Measurements from ENCODE around the gene MTHFSD. TPM values are rescaled to one million over a fixed set of nuclear protein-coding genes. Genes with fewer than 3 reads are reported as not detected.

MTHFSD gene
- total and polyA plus RNA-seq, 10 of the 15 experiments (the other 5 are each of a cell fraction or from before 2014, with no cell fraction given) = 2.2 to 24.5 (median 18.1) TPM

DNA sequence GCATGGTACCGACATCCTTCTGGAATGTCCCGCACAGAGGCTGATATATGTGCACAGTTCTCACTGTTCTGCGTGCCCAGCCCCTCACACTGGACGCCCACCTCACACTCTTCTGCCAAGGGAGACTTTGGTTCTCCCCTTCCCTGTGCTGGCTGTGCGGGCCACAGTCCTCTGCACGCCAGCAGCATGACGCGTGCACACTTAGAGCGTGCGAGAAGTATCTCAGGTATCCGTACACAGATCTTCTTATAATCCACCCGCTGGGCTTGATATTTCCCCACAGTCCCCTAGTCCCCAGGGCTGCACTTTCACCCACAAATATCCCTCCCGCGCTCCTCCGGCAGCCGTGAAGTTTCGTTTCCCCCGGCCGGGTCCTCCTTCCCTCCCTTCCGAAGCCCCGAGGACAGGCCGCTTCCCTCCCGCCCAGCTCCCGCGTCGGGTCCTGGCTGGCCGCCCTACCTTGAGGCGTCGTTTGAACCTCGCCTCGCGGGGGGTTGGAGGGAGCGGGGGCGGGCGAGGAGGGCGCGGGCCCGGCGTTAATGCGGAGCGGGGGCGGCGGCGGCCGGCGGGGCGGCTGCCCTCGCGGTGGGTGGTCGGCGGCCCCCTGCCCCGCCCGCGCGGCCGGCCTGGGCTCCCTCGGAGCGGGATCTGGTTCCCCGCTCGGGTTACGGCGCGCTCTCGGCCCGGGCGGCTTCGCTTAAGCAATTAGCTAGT, 49.7 kb downstream of the MTHFSD start:
- no peak overlapping the region for H3K9ac ChIP-seq (ENCODE audit: control insufficient read depth, insufficient read depth, low read length)
- H3K4me3 ChIP-seq = no peak overlapping the region
- no TSS peak for BruUV-seq (replicated peaks)
- RAD21 ChIA-PET (ENCODE audit: unreplicated experiment) = no interaction called here
- FAIRE-seq (no peak), ATAC-seq (no peak), DNase-seq (ENCODE audit: low read depth, low spot score) (no peak)
- no peaks in the 10 kb centered on the region for H3K79me2 ChIP-seq (ENCODE audit: control insufficient read depth, insufficient read depth, low read length)
- POLR2A ChIA-PET = no interaction called here
- SMC1A ChIA-PET (ENCODE audit: uncharacterized antibody, unreplicated experiment) = no interaction called here
- CTCF ChIA-PET = no interaction called here
- no peak for TF ChIP-seq ZNF384 (IDR thresholded peaks at IDR 0.05; ENCODE audit: borderline replicate concordance, low read depth, low read length)
- TF ChIP-seq, protein P1, sequence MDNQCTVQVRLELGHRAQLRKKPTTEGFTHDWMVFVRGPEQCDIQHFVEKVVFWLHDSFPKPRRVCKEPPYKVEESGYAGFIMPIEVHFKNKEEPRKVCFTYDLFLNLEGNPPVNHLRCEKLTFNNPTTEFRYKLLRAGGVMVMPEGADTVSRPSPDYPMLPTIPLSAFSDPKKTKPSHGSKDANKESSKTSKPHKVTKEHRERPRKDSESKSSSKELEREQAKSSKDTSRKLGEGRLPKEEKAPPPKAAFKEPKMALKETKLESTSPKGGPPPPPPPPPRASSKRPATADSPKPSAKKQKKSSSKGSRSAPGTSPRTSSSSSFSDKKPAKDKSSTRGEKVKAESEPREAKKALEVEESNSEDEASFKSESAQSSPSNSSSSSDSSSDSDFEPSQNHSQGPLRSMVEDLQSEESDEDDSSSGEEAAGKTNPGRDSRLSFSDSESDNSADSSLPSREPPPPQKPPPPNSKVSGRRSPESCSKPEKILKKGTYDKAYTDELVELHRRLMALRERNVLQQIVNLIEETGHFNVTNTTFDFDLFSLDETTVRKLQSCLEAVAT (IDR thresholded peaks at IDR 0.05) = no peak
- TF ChIP-seq CHD4 (IDR thresholded peaks at IDR 0.05) = no peak
- TF ChIP-seq SMC3 (IDR thresholded peaks at IDR 0.05; ENCODE audit: borderline replicate concordance, low read length) = no peak
- TF ChIP-seq RFX5 (IDR thresholded peaks at IDR 0.05; ENCODE audit: low read depth, low read length) = no peak
- TF ChIP-seq SMAD5 (IDR thresholded peaks at IDR 0.05; ENCODE audit: low read depth) = no peak
- no peak for TF ChIP-seq YY1 (IDR thresholded peaks at IDR 0.05; ENCODE audit: low read depth, low read length)
- no peak for TF ChIP-seq TBL1XR1 (IDR thresholded peaks at IDR 0.05; ENCODE audit: low read depth, low read length)
- TF ChIP-seq NR2C1 (IDR thresholded peaks at IDR 0.05) = no peak
- TF ChIP-seq, protein P2, sequence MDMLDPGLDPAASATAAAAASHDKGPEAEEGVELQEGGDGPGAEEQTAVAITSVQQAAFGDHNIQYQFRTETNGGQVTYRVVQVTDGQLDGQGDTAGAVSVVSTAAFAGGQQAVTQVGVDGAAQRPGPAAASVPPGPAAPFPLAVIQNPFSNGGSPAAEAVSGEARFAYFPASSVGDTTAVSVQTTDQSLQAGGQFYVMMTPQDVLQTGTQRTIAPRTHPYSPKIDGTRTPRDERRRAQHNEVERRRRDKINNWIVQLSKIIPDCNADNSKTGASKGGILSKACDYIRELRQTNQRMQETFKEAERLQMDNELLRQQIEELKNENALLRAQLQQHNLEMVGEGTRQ (IDR thresholded peaks at IDR 0.05; ENCODE audit: borderline replicate concordance, low read depth, low read length) = no peak
- in situ Hi-C loops (cut with MboI) = no loop called here
- peaks cover 35 to 46% of the 10 kb centered on the region in 2 experiments for H3K27me3 ChIP-seq (replicated peaks in 1 of 2; ENCODE audit: control insufficient read depth in 2 of 2, insufficient read depth in 2 of 2, low read length in 1 of 2)
- H3K36me3 ChIP-seq (ENCODE audit: control insufficient read depth in 2 of 2, insufficient read depth in 2 of 2, low read length in 1 of 2) = no peaks in the 10 kb centered on the region
- WGBS (ENCODE audit: insufficient coverage, insufficient replicate concordance, low lambda C conversion rate, missing lambda C conversion rate) = 22% methylated on average over 38 of the region's 67 CpGs
- H3K27ac ChIP-seq (ENCODE audit: control insufficient read depth, insufficient read depth) = no peak overlapping the region
- intact Hi-C loops (cut with micrococcal nuclease; ENCODE audit: unreplicated experiment) = no loop called here
- H3K9me3 ChIP-seq (replicated peaks; ENCODE audit: control insufficient read depth, insufficient read depth, low read length) = no peaks in the 10 kb centered on the region
- H3K4me1 ChIP-seq (ENCODE audit: control insufficient read depth, insufficient read depth, low read length) = no peaks in the 10 kb centered on the region; the same call in 1 of the 2 replicates
- no peaks in the 10 kb centered on the region; the same call in 1 of the 2 replicates for H4K20me1 ChIP-seq (ENCODE audit: control insufficient read depth, insufficient read depth)
- H3K4me2 ChIP-seq (ENCODE audit: control insufficient read depth, insufficient read depth) = no peak overlapping the region
- no peak overlapping the region for H2AFZ ChIP-seq (ENCODE audit: control insufficient read depth, low read depth, low read length)

Data from GM12878 (cell line).